SK-N-SH treated with all-trans-retinoic acid at 6 μM for 48 hours (cell line): Measurements from ENCODE around the gene TPP2.

Source experiments
- ATAC-seq: fragments of 200-7000 bp; cut with Tn5 transposase; 3 replicates; pipeline ENCODE4 v1.9.1; 2020; ENCODE audit warnings: mild to moderate bottlenecking, moderate library complexity
- BACH2 ChIP-seq: fragments of 250-450 bp; sonication (Bioruptor Pico); IDR thresholded peaks from 2 replicates; pipeline ENCODE4 v1.9.0; 2021; ENCODE audit warnings: mild to moderate bottlenecking, borderline replicate concordance
- CREB5 ChIP-seq: fragments of 250-450 bp; sonication (Bioruptor Pico); IDR thresholded peaks from 2 replicates; pipeline ENCODE4 v1.5.1; 2020; ENCODE audit warnings: low read depth, mild to moderate bottlenecking, moderate library complexity
- CSDC2 ChIP-seq: fragments of 250-450 bp; sonication (Bioruptor Pico); IDR thresholded peaks from 2 replicates; pipeline ENCODE4 v1.5.0; 2020; ENCODE audit warnings: mild to moderate bottlenecking, moderate library complexity
- CSRNP3 ChIP-seq: fragments of 250-450 bp; sonication (Bioruptor Pico); IDR thresholded peaks from 2 replicates; pipeline ENCODE4 v1.5.1; 2021; ENCODE audit warnings: mild to moderate bottlenecking, moderate library complexity
- ESRRG ChIP-seq: fragments of 250-450 bp; sonication (Bioruptor Pico); IDR thresholded peaks from 2 replicates; pipeline ENCODE4 v1.6.1; 2021; ENCODE audit warnings: mild to moderate bottlenecking
- GLIS3 ChIP-seq: fragments of 250-450 bp; sonication (Bioruptor Pico); IDR thresholded peaks from 2 replicates; pipeline ENCODE4 v1.5.0; 2020; ENCODE audit warnings: mild to moderate bottlenecking, moderate library complexity
- ISL1 ChIP-seq: fragments of 250-450 bp; sonication (Bioruptor Pico); IDR thresholded peaks from 2 replicates; pipeline ENCODE4 v2.1.2; 2022; ENCODE audit warnings: mild to moderate bottlenecking, moderate library complexity
- OSR1 ChIP-seq: fragments of 250-450 bp; sonication (Bioruptor Pico); IDR thresholded peaks from 2 replicates; pipeline ENCODE4 v1.8.0; 2022; ENCODE audit warnings: moderate library complexity, mild to moderate bottlenecking, inconsistent platforms
- PATZ1 ChIP-seq: fragments of 250-450 bp; sonication (Bioruptor Pico); IDR thresholded peaks from 2 replicates; pipeline ENCODE4 v1.8.0; 2020; ENCODE audit warnings: mild to moderate bottlenecking, moderate library complexity, borderline replicate concordance
- POU6F1 ChIP-seq: fragments of 250-450 bp; sonication (Bioruptor Pico); IDR thresholded peaks from 2 replicates; pipeline ENCODE4 v1.8.0; 2021; ENCODE audit warnings: low read depth, mild to moderate bottlenecking, moderate library complexity, borderline replicate concordance
- PPARA ChIP-seq: fragments of 250-450 bp; sonication (Bioruptor Pico); IDR thresholded peaks from 2 replicates; pipeline ENCODE4 v1.5.0; 2020; ENCODE audit warnings: mild to moderate bottlenecking, borderline replicate concordance
- RARB ChIP-seq: fragments of 250-450 bp; sonication (Bioruptor Pico); IDR thresholded peaks from 2 replicates; pipeline ENCODE4 v1.8.0; 2021; ENCODE audit warnings: mild to moderate bottlenecking, moderate library complexity
- SNAI2 ChIP-seq: fragments of 250-450 bp; sonication (Bioruptor Pico); IDR thresholded peaks from 2 replicates; pipeline ENCODE4 v1.5.0; 2020; ENCODE audit warnings: mild to moderate bottlenecking, moderate library complexity
- TCF4 ChIP-seq: fragments of 250-450 bp; sonication (Bioruptor Pico); IDR thresholded peaks from 2 replicates; pipeline ENCODE4 v1.8.0; 2021; ENCODE audit warnings: mild to moderate bottlenecking, moderate library complexity, borderline replicate concordance
- TOX ChIP-seq: fragments of 250-450 bp; sonication (Bioruptor Pico); IDR thresholded peaks from 2 replicates; pipeline ENCODE4 v1.8.0; 2021; ENCODE audit warnings: mild to moderate bottlenecking, moderate library complexity, borderline replicate concordance
- TSHZ2 ChIP-seq: fragments of 250-450 bp; sonication (Bioruptor Pico); IDR thresholded peaks from 2 replicates; pipeline ENCODE4 v1.5.0; 2020; ENCODE audit warnings: mild to moderate bottlenecking, moderate library complexity
- ZFP3 ChIP-seq: fragments of 250-450 bp; sonication (Bioruptor Pico); IDR thresholded peaks from 2 replicates; pipeline ENCODE4 v1.5.0; 2020; ENCODE audit warnings: mild to moderate bottlenecking, moderate library complexity
- ZFP30 ChIP-seq: fragments of 450-650 bp; formaldehyde crosslinking; IDR thresholded peaks from 2 replicates; pipeline ENCODE4 v1.5.0; 2022; ENCODE audit warnings: mild to moderate bottlenecking, moderate library complexity
- ZNF565 ChIP-seq: fragments of 450-650 bp; formaldehyde crosslinking; conservative IDR thresholded peaks from 2 replicates; pipeline ENCODE4 v1.5.0; 2020; ENCODE audit warnings: low read depth, mild to moderate bottlenecking, moderate library complexity
- ZNF70 ChIP-seq: fragments of 450-650 bp; formaldehyde crosslinking; IDR thresholded peaks from 2 replicates; pipeline ENCODE4 v1.5.0; 2020; ENCODE audit warnings: mild to moderate bottlenecking, moderate library complexity
- ZNF8 ChIP-seq: fragments of 450-650 bp; formaldehyde crosslinking; IDR thresholded peaks from 2 replicates; pipeline ENCODE4 v1.5.0; 2020; ENCODE audit warnings: mild to moderate bottlenecking, moderate library complexity

TPP2 gene

GRCh38 chr13:102709536-102709935 is 112.8 kb downstream of the TPP2 start (continued):
- no peak for TF ChIP-seq PATZ1 (CRISPR knock-in tag)
- TF ChIP-seq ZNF70 (CRISPR knock-in tag): no peak

- ATAC-seq: no peak
- no peak for TF ChIP-seq ZNF565 (CRISPR knock-in tag)
- no peak for TF ChIP-seq GLIS3
- TF ChIP-seq ZNF70 (CRISPR knock-in tag): no peak
- TF ChIP-seq RARB (CRISPR knock-in tag): no peak
- TF ChIP-seq TCF4 (CRISPR knock-in tag): no peak
- TF ChIP-seq ZNF8 (CRISPR knock-in tag): no peak
- TF ChIP-seq ZFP3 (CRISPR knock-in tag): no peak
- TF ChIP-seq TSHZ2 (CRISPR knock-in tag): no peak
- no peak for TF ChIP-seq BACH2 (CRISPR knock-in tag)
- no peak for TF ChIP-seq SNAI2
- TF ChIP-seq, all 23 proteins: peak for 0
These were observed 113.5 kb downstream of the TPP2 start for GRCh38 chr13:102710261-102710679.

GRCh38 chr13:102715447-102715846 is 118.7 kb downstream of the TPP2 start:
- TF ChIP-seq ZNF565 (CRISPR knock-in tag) (no peak), ZNF70 (CRISPR knock-in tag) (no peak), ZFP30 (no peak)
- ATAC-seq: no peak

- TF ChIP-seq CSDC2 (no peak), POU6F1 (no peak), ZFP30 (no peak), OSR1 (CRISPR knock-in tag) (no peak), TOX (no peak), TCF4 (CRISPR knock-in tag) (no peak), ZNF70 (CRISPR knock-in tag) (no peak), ZFP3 (CRISPR knock-in tag) (no peak), ESRRG (no peak), ZNF565 (CRISPR knock-in tag) (no peak)
- no peak for ATAC-seq
These were observed 122.0 kb downstream of the TPP2 start for GRCh38 chr13:102718746-102719145.

GRCh38 chr13:102721800-102722231 is 125.0 kb downstream of the TPP2 start:
- ATAC-seq: no peak
- no peak for TF ChIP-seq ZNF8 (CRISPR knock-in tag)
- no peak for TF ChIP-seq TOX
- TF ChIP-seq SNAI2: no peak
- TF ChIP-seq BACH2 (CRISPR knock-in tag): no peak
- TF ChIP-seq ISL1 (CRISPR knock-in tag): no peak
- TF ChIP-seq CSRNP3 (CRISPR knock-in tag): no peak
- no peak for TF ChIP-seq PPARA (CRISPR knock-in tag)
- TF ChIP-seq ESRRG: no peak
- TF ChIP-seq ZNF70 (CRISPR knock-in tag): no peak
- TF ChIP-seq GLIS3: no peak
- TF ChIP-seq CREB5 (CRISPR knock-in tag): no peak
- TF ChIP-seq TCF4 (CRISPR knock-in tag): no peak
